ENCODE data around the gene TNPO2. TPM values are rescaled to one million over a fixed set of nuclear protein-coding genes. Genes with fewer than 3 reads are reported as not detected.

The TNPO2 gene
- total RNA-seq, 1 experiment from 2014 or later, result 105 TPM

GRCh38 chr19:12695997-12696365 lies 27.8 kb downstream of the TNPO2 start:
- DNase-seq (ENCODE audit: low spot score), result no peak
- Mint-ChIP-seq H3K4me1 (peaks cover 3% of the 10 kb centered on the region), H3K36me3 (peaks cover 12% of the 10 kb centered on the region), H3K4me3 (peak overlapping the region; percentile 90), H3K9me3 (no peaks in the 10 kb centered on the region), H3K27me3 (ENCODE audit: low read depth) (no peaks in the 10 kb centered on the region), H3K27ac (no peak overlapping the region)
- ChIA-PET CTCF (interaction anchor here (0.8 to 1.9 kb wide), 4 partner anchors 62 to 79 kb away, joined by 3 to 10 read pairs (median 6); no protein-coding TSS in a partner anchor), POLR2A (interaction anchor here (0.8 to 2.1 kb wide), 4 partner anchors 15 to 62 kb away, joined by 3 to 13 read pairs (median 4); partner anchors contain the start of gene DHPS)
- no peak for TF ChIP-seq MLX (CRISPR knock-in tag; IDR thresholded peaks at IDR 0.05)
- TF ChIP-seq SMAD3 (CRISPR knock-in tag; IDR thresholded peaks at IDR 0.05; ENCODE audit: borderline replicate concordance), result no peak
- no peak for TF ChIP-seq USF2 (CRISPR knock-in tag; IDR thresholded peaks at IDR 0.05)
- TF ChIP-seq ATF6 (CRISPR knock-in tag; IDR thresholded peaks at IDR 0.05), result 0 out of 2 replicates have a peak, but pooled peaks have one; percentile 29
- TF ChIP-seq TCF7 (CRISPR knock-in tag; IDR thresholded peaks at IDR 0.05; ENCODE audit: low read depth), result 0 out of 2 replicates have a peak, but pooled peaks have one; percentile 62
- no peak for TF ChIP-seq ETV6 (CRISPR knock-in tag; IDR thresholded peaks at IDR 0.05)
- TF ChIP-seq E2F5 (CRISPR knock-in tag; IDR thresholded peaks at IDR 0.05), result no peak
- no peak for TF ChIP-seq JUN (CRISPR knock-in tag; IDR thresholded peaks at IDR 0.05)
- no peak for TF ChIP-seq USF1 (CRISPR knock-in tag; IDR thresholded peaks at IDR 0.05)
- no peak; the same call in 1 of the 2 replicates for TF ChIP-seq MAX (CRISPR knock-in tag; IDR thresholded peaks at IDR 0.05)
- ATAC-seq, result peak; percentile 10

GRCh38 chr19:12695514-12695913 lies 28.2 kb downstream of the TNPO2 start:
- ATAC-seq, result no peak
- no peaks in the 10 kb centered on the region for H3K27me3 Mint-ChIP-seq (ENCODE audit: low read depth)
- peaks cover 3% of the 10 kb centered on the region for H3K4me1 Mint-ChIP-seq
- no peaks in the 10 kb centered on the region for H3K9me3 Mint-ChIP-seq
- H3K4me3 Mint-ChIP-seq, result peak overlapping the region; percentile 90
- no peak overlapping the region for H3K27ac Mint-ChIP-seq
- H3K36me3 Mint-ChIP-seq, result peaks cover 8% of the 10 kb centered on the region; the same call in 1 of the 2 replicates
- ChIA-PET CTCF (interaction anchor here (0.6 to 1.1 kb wide), 3 partner anchors 23 to 79 kb away, joined by 3 read pairs; no protein-coding TSS in a partner anchor), POLR2A (interaction anchor here (2.1 kb wide), 1 partner anchor 14 kb away, joined by 13 read pairs; the partner anchor contains the start of gene DHPS)
- DNase-seq (ENCODE audit: low spot score), result no peak
- TF ChIP-seq ZMAT4 (CRISPR knock-in tag; IDR thresholded peaks at IDR 0.05) (no peak), TEAD4 (CRISPR knock-in tag; IDR thresholded peaks at IDR 0.05) (no peak), PREB (CRISPR knock-in tag; IDR thresholded peaks at IDR 0.05; ENCODE audit: borderline replicate concordance) (no peak), IRF1 (CRISPR knock-in tag; IDR thresholded peaks at IDR 0.05) (no peak), ZNF425 (CRISPR knock-in tag; conservative IDR thresholded peaks at IDR 0.05) (no peak), E2F5 (CRISPR knock-in tag; IDR thresholded peaks at IDR 0.05) (no peak), PRDM15 (CRISPR knock-in tag; IDR thresholded peaks at IDR 0.05) (no peak), ELF4 (CRISPR knock-in tag; IDR thresholded peaks at IDR 0.05; ENCODE audit: low read depth) (no peak)

Data from WTC11 (cell line).